Karpas-422 (cell line): ENCODE data around the gene PALLD. TPM values are rescaled to one million over a fixed set of nuclear protein-coding genes. Genes with fewer than 3 reads are reported as not detected.

Source experiments
- DNase-seq: peaks from one replicate; pipeline ENCODE4 v3.0.0-alpha.2; 2015
- H2AFZ ChIP-seq: fragments of 200-600 bp; sonication (generic); 2 replicates; pipeline ENCODE4 v1.6.1; 2014; ENCODE audit warnings: antibody characterized with exemption, low read length, mixed read lengths
- H3K27ac ChIP-seq: fragments of 200-600 bp; sonication (generic); 2 replicates; pipeline ENCODE4 v1.5.1; 2014; ENCODE audit warnings: mild to moderate bottlenecking, low read length, moderate library complexity
- H3K27me3 ChIP-seq: fragments of 200-600 bp; sonication (generic); 2 replicates; pipeline ENCODE4 v1.6.1; 2014; ENCODE audit warnings: low read length, mixed read lengths
- H3K36me3 ChIP-seq: fragments of 200-600 bp; sonication (generic); 2 replicates; pipeline ENCODE4 v1.6.1; 2014; ENCODE audit warnings: low read length, mixed read lengths; ENCODE audit not compliant: insufficient read depth
- H3K4me1 ChIP-seq: fragments of 200-600 bp; sonication (generic); 2 replicates; pipeline ENCODE4 v1.6.1; 2014; ENCODE audit warnings: mild to moderate bottlenecking, low read length, mixed read lengths
- H3K4me2 ChIP-seq: fragments of 200-600 bp; sonication (generic); 2 replicates; pipeline ENCODE4 v1.6.1; 2014; ENCODE audit warnings: low read length, low read depth, mild to moderate bottlenecking; ENCODE audit not compliant: poor library complexity, severe bottlenecking
- H3K4me3 ChIP-seq: fragments of 200-600 bp; sonication (generic); 2 replicates; pipeline ENCODE4 v1.5.1; 2014; ENCODE audit warnings: mild to moderate bottlenecking, antibody characterized with exemption, low read length, mixed read lengths
- H3K79me2 ChIP-seq: fragments of 200-600 bp; sonication (generic); 2 replicates; pipeline ENCODE4 v1.6.1; 2014; ENCODE audit warnings: mild to moderate bottlenecking, low read length, mixed read lengths
- H3K9ac ChIP-seq: fragments of 200-600 bp; sonication (generic); 2 replicates; pipeline ENCODE4 v1.6.0; 2014; ENCODE audit warnings: low read length
- H3K9me2 ChIP-seq: fragments of 200-600 bp; sonication (generic), shearing (Covaris generic); replicated peaks from 2 replicates; pipeline ENCODE4 v1.6.0; 2014; ENCODE audit warnings: mild to moderate bottlenecking, low read length, moderate library complexity; ENCODE audit not compliant: insufficient read depth
- H3K9me3 ChIP-seq: fragments of 300-700, 200-600 bp; sonication (generic); 2 replicates; pipeline ENCODE4 v1.6.1; 2014; ENCODE audit warnings: low read length, mixed read lengths
- H4K20me1 ChIP-seq: fragments of 200-600 bp; sonication (generic); 2 replicates; pipeline ENCODE4 v1.6.1; 2014; ENCODE audit warnings: mild to moderate bottlenecking, antibody characterized with exemption, low read length, low read depth; ENCODE audit not compliant: insufficient read depth
- total RNA-seq: library from RNA; depleted of rRNA; stranded (reverse); fragments of >200 nt; shearing (Covaris generic); gene quantifications from 2 replicates; pipeline ENCODE4 v1.2.3, GENCODE V29; 2014; ENCODE audit warnings: low replicate concordance

Gene PALLD
- total RNA-seq, 1 experiment from 2014 or later, result 0.71 TPM

DNA sequence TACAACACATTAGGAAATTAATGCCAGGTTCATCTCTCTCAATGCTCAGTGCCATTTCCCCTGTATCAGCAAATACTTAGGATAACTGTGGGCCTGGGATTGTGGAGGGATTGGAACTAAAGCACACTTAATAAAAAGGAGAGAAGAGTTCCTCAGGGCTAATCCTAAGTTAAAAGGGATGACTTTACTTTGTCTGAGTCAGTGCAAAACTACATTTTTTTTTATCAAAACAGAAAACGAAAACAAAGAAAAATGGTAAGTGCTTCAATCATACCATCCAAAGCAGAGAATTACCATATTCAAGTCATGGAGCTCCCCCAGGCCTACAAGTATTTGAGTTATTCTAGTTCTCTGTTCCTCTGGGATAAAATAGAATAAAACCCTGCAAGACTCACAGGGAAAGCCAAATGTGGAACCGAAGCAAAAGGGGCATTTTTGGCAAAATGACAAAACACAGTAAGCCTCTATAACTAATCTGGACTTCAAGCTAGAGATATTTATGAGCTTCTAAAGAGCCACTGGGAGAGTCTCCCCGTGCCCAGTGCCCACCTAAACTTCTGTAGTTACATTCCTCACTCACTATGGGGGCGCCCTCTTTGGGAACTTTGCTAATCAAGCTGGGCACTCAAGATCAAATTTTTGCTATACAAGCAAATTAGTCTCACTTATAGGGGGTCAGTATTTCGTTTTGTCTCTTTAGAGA lies 53.4 kb downstream of the PALLD start:
- Histone ChIP-seq H2AFZ (no peak overlapping the region), H3K9me3 (no peaks in the 10 kb centered on the region), H4K20me1 (no peaks in the 10 kb centered on the region), H3K4me3 (no peak overlapping the region), H3K9ac (no peak overlapping the region), H3K79me2 (no peaks in the 10 kb centered on the region), H3K27me3 (no peaks in the 10 kb centered on the region), H3K27ac (no peak overlapping the region), H3K4me2 (no peak overlapping the region), H3K4me1 (no peaks in the 10 kb centered on the region), H3K36me3 (no peaks in the 10 kb centered on the region), H3K9me2 (no peaks in the 10 kb centered on the region)
- DNase-seq, result no peak

GRCh38 chr4:168551211-168551610 lies 54.4 kb downstream of the PALLD start:
- Histone ChIP-seq H3K79me2 (no peaks in the 10 kb centered on the region), H3K4me3 (no peak overlapping the region), H3K27me3 (no peaks in the 10 kb centered on the region), H3K27ac (no peak overlapping the region), H2AFZ (no peak overlapping the region), H3K9me2 (no peaks in the 10 kb centered on the region), H3K4me1 (no peaks in the 10 kb centered on the region), H3K9ac (no peak overlapping the region), H4K20me1 (no peaks in the 10 kb centered on the region), H3K4me2 (no peak overlapping the region), H3K9me3 (no peaks in the 10 kb centered on the region), H3K36me3 (no peaks in the 10 kb centered on the region)
- no peak for DNase-seq

DNA sequence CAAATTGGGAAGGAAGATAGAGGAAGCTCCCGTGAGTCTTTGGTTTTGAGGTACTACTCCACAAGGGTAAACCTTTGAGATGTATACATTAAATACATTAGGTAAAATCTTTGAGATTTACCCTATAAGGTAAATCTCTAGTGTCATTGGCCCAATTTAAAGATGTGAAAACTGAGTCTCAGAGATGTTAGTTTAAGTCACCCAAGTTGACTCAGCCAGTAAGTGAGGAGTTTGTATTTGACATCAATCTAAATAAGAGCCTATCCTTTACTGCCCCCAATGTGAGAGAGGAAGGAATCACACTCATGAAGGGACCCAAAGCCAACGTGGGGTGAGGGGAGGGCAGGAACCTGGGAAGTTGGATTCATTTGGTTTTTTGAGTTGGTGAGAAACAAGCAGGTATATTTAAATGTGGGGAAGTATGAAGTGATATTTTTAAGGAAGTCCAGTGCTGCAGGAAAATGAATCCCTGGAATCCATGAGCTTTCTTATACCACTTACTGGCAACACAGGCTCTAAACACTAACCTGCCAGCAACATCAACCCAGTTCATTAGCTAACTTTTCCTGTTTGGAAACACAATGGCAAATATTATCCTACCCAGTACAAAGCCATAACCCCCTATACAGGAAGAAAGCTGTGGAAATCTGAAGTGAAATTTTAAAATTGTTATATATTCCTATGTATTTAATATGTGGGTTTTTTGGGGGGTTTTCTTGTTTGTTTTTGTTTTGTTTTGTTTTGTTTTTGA lies 55.3 kb downstream of the PALLD start:
- Histone ChIP-seq H3K4me1 (no peaks in the 10 kb centered on the region), H4K20me1 (no peaks in the 10 kb centered on the region), H3K9me2 (no peaks in the 10 kb centered on the region), H3K9me3 (no peaks in the 10 kb centered on the region), H3K79me2 (no peaks in the 10 kb centered on the region), H3K4me2 (no peak overlapping the region), H3K36me3 (no peaks in the 10 kb centered on the region), H3K4me3 (no peak overlapping the region), H2AFZ (no peak overlapping the region), H3K27ac (no peak overlapping the region), H3K27me3 (no peaks in the 10 kb centered on the region), H3K9ac (no peak overlapping the region)
- no peak for DNase-seq

GRCh38 chr4:168553714-168554370 lies 57.0 kb downstream of the PALLD start:
- H3K27ac ChIP-seq, result no peak overlapping the region
- H4K20me1 ChIP-seq, result no peaks in the 10 kb centered on the region
- H3K4me3 ChIP-seq, result no peak overlapping the region
- no peak overlapping the region for H3K4me2 ChIP-seq
- H3K4me1 ChIP-seq, result no peaks in the 10 kb centered on the region
- H3K79me2 ChIP-seq, result no peaks in the 10 kb centered on the region
- no peaks in the 10 kb centered on the region for H3K36me3 ChIP-seq
- no peaks in the 10 kb centered on the region for H3K27me3 ChIP-seq
- H3K9ac ChIP-seq, result no peak overlapping the region
- no peak overlapping the region for H2AFZ ChIP-seq
- DNase-seq, result no peak
- H3K9me3 ChIP-seq, result no peaks in the 10 kb centered on the region
- no peaks in the 10 kb centered on the region for H3K9me2 ChIP-seq

DNA sequence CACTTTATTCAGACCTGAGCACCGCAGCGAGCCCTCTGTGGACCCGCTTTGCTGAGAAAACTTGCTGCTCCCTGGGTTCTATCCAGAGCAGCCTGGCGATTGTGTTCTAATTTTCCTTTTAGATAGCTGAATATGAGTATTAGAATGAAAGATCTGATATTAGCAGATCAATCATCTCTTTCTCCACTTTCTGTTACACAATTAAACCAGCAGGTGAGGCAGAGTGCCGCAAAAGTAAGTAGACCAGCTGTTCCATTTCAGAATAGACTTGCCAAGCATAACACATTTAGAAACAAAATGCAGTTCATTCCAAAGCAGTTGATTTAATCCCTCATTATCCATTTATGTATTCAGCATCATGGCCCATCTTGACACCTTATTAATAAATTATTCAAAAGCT lies 58.6 kb downstream of the PALLD start:
- Histone ChIP-seq H3K27me3 (no peaks in the 10 kb centered on the region), H2AFZ (no peak overlapping the region), H3K27ac (no peak overlapping the region), H3K36me3 (no peaks in the 10 kb centered on the region), H3K9ac (no peak overlapping the region), H3K4me3 (no peak overlapping the region), H3K9me3 (no peaks in the 10 kb centered on the region), H3K79me2 (no peaks in the 10 kb centered on the region), H3K4me1 (no peaks in the 10 kb centered on the region), H3K9me2 (no peaks in the 10 kb centered on the region), H4K20me1 (no peaks in the 10 kb centered on the region), H3K4me2 (no peak overlapping the region)
- no peak for DNase-seq

GRCh38 chr4:168557658-168558057 lies 60.8 kb downstream of the PALLD start:
- Histone ChIP-seq H3K79me2 (no peaks in the 10 kb centered on the region), H3K4me2 (no peak overlapping the region), H3K27ac (no peak overlapping the region), H3K4me3 (no peak overlapping the region), H3K36me3 (no peaks in the 10 kb centered on the region), H3K4me1 (no peaks in the 10 kb centered on the region), H3K9me3 (no peaks in the 10 kb centered on the region), H2AFZ (no peak overlapping the region), H3K9me2 (no peaks in the 10 kb centered on the region), H3K27me3 (no peaks in the 10 kb centered on the region), H3K9ac (no peak overlapping the region), H4K20me1 (no peaks in the 10 kb centered on the region)
- no peak for DNase-seq

- Histone ChIP-seq H3K9me2 (no peaks in the 10 kb centered on the region), H3K9ac (no peak overlapping the region), H3K4me2 (no peak overlapping the region), H3K4me1 (no peaks in the 10 kb centered on the region), H3K4me3 (no peak overlapping the region), H3K27me3 (no peaks in the 10 kb centered on the region), H4K20me1 (no peaks in the 10 kb centered on the region), H3K27ac (no peak overlapping the region), H3K9me3 (no peaks in the 10 kb centered on the region), H3K36me3 (no peaks in the 10 kb centered on the region), H3K79me2 (no peaks in the 10 kb centered on the region), H2AFZ (no peak overlapping the region)
- no peak for DNase-seq
Observed at GRCh38 chr4:168558599-168558998, 61.7 kb downstream of the PALLD start.
